Endothelial cell of umbilical vein (primary cell): ENCODE results near the gene MCOLN3. TPM values are rescaled to one million over a fixed set of nuclear protein-coding genes. Genes with fewer than 3 reads are reported as not detected.

Experiments
- BruUV-seq: library from RNA; stranded (reverse); fragments of 400-500 nt; replicated peaks from 2 replicates; lab custom pipeline; 2021; lab: Mats Ljungman, UMichigan
- CTCF ChIA-PET: fragments of 300-600, 350-600 bp; sonication (Branson Sonifier 250); formaldehyde crosslinking; loops from one replicate; lab custom pipeline; 2021; ENCODE audit warnings: antibody characterized with exemption, inconsistent platforms; lab: Charles Lee
- POLR2A ChIA-PET: fragments of 300-600, 350-600 bp; sonication (Branson Sonifier 250); formaldehyde crosslinking; loops from one replicate; lab custom pipeline; 2021; ENCODE audit warnings: antibody characterized with exemption, inconsistent platforms; lab: Charles Lee
- DNase-seq: peaks from one replicate; pipeline ENCODE4 v3.0.0-alpha.2; 2011; ENCODE audit warnings: low read depth, low spot score
- FAIRE-seq: peaks from 2 replicates; lab custom pipeline; 2011; peaks lifted over from hg19 to GRCh38; lab: Jason Lieb, UNC
- H2AFZ ChIP-seq: 2 replicates; pipeline ENCODE4 v1.6.0; 2012; ENCODE audit warnings: low read depth, low read length, control low read depth, inconsistent platforms
- H3K27ac ChIP-seq: 2 replicates; pipeline ENCODE4 v1.5.1; 2011; ENCODE audit warnings: low read depth, mild to moderate bottlenecking, control low read depth, low read length, moderate library complexity; ENCODE audit not compliant: insufficient read depth
- H3K27me3 ChIP-seq, 2 experiments: 2 replicates each; pipeline versions ENCODE4 v1.6.0 to v1.6.1; 2011; ENCODE audit warnings: low read length in 2 of 2, mixed read lengths in 1 of 2; ENCODE audit not compliant: control insufficient read depth in 2 of 2, insufficient read depth in 2 of 2
- H3K36me3 ChIP-seq, 2 experiments: 2 replicates in 1 of 2; 3 replicates in 1 of 2; pipeline ENCODE4 v1.5.1; 2011; ENCODE audit warnings: low read length in 2 of 2, mild to moderate bottlenecking in 1 of 2, moderate library complexity in 1 of 2; ENCODE audit not compliant: control insufficient read depth in 2 of 2, insufficient read depth in 2 of 2; ENCODE audit errors: extremely low read depth in 1 of 2
- H3K4me1 ChIP-seq: 3 replicates; pipeline ENCODE4 v1.5.1; 2011; ENCODE audit warnings: mild to moderate bottlenecking, low read length; ENCODE audit not compliant: control insufficient read depth, insufficient read depth; ENCODE audit errors: extremely low read depth
- H3K4me2 ChIP-seq: 2 replicates; pipeline ENCODE4 v1.6.1; 2011; ENCODE audit warnings: low read length, control low read depth, mixed read lengths; ENCODE audit not compliant: insufficient read depth
- H3K4me3 ChIP-seq, 3 experiments: fragments of 200-600 bp in 1 of 3; sonication (generic), shearing (Covaris generic) in 1 of 3; replicated peaks in 1 of 3; 2 replicates each; pipeline ENCODE4 v1.5.1; 2011 to 2016; ENCODE audit warnings: control low read depth in 3 of 3, low read length in 3 of 3, mild to moderate bottlenecking in 2 of 3, inconsistent platforms in 1 of 3, low read depth in 1 of 3, moderate library complexity in 1 of 3; ENCODE audit not compliant: insufficient read depth in 1 of 3
- H3K79me2 ChIP-seq: 2 replicates; pipeline ENCODE4 v1.6.0; 2012; ENCODE audit warnings: low read length, inconsistent platforms; ENCODE audit not compliant: control insufficient read depth, insufficient read depth
- H3K9ac ChIP-seq: replicated peaks from 2 replicates; pipeline ENCODE3; 2011; ENCODE audit warnings: low read length, control low read depth; ENCODE audit not compliant: insufficient read depth; ENCODE audit errors: extremely low read depth
- H3K9me1 ChIP-seq: replicated peaks from 3 replicates; pipeline ENCODE4 v1.6.0; 2011; ENCODE audit warnings: mild to moderate bottlenecking, low read length; ENCODE audit not compliant: control insufficient read depth, insufficient read depth; ENCODE audit errors: extremely low read depth
- H3K9me3 ChIP-seq: replicated peaks from 2 replicates; pipeline ENCODE4 v1.5.1; 2012; ENCODE audit warnings: low read length, inconsistent platforms; ENCODE audit not compliant: control insufficient read depth, insufficient read depth
- H4K20me1 ChIP-seq: replicated peaks from 2 replicates; pipeline ENCODE3; 2011; ENCODE audit warnings: mild to moderate bottlenecking, low read length; ENCODE audit not compliant: control insufficient read depth, insufficient read depth; ENCODE audit errors: extremely low read depth
- EZH2 ChIP-seq: IDR thresholded peaks from 2 replicates; pipeline ENCODE4 v1.6.1; 2012; ENCODE audit warnings: borderline replicate concordance, low read depth, mild to moderate bottlenecking, moderate library complexity, low read length, inconsistent platforms; ENCODE audit not compliant: severe bottlenecking
- FOS ChIP-seq: IDR thresholded peaks from 2 replicates; pipeline ENCODE4 v1.6.1; 2011; ENCODE audit warnings: mild to moderate bottlenecking, low read length, moderate library complexity, borderline replicate concordance; ENCODE audit not compliant: insufficient read depth
- GATA2 ChIP-seq: IDR thresholded peaks from 2 replicates; pipeline ENCODE4 v1.7.0; 2011; ENCODE audit warnings: low read depth, mild to moderate bottlenecking, moderate library complexity, mixed read lengths, low read length; ENCODE audit not compliant: insufficient read length, insufficient read depth
- JUN ChIP-seq: IDR thresholded peaks from 2 replicates; pipeline ENCODE4 v1.6.1; 2011; ENCODE audit warnings: borderline replicate concordance, low read depth; ENCODE audit not compliant: insufficient read length, insufficient read depth
- MYC ChIP-seq: IDR thresholded peaks from one replicate; pipeline ENCODE4 v1.6.1; 2011; ENCODE audit warnings: mild to moderate bottlenecking, low read depth, low read length
- POLR2A ChIP-seq: IDR thresholded peaks from 2 replicates; pipeline ENCODE4 v1.6.1; 2012; ENCODE audit warnings: low read depth, mild to moderate bottlenecking, control low read depth, low read length
- POLR2AphosphoS5 ChIP-seq: IDR thresholded peaks from 2 replicates; pipeline ENCODE4 v1.6.1; 2012; ENCODE audit warnings: low read depth, mild to moderate bottlenecking, control low read depth, low read length, moderate library complexity; ENCODE audit not compliant: insufficient read depth
- dilution Hi-C: fragments of 300-500 bp; cut with MboI; formaldehyde crosslinking; loops from one replicate; pipeline ENCODE4 v1.15.0; 2019; ENCODE audit warnings: low sequenced_read_pairs; ENCODE audit not compliant: extremely low pct_ligation_motif_present
- intact Hi-C: fragments of 100-400 bp; cut with micrococcal nuclease; formaldehyde crosslinking; loops from one replicate; pipeline ENCODE4 v1.10.0; 2022
- polyA plus RNA-seq, 4 experiments: library from polyadenylated mRNA; depleted of rRNA in 3 of 4; stranded (reverse) in 3 of 4; unstranded in 1 of 4; fragments of >200 nt; gene quantifications; 2 replicates each; pipeline versions ENCODE4 v1.2.1 to v1.2.3, GENCODE V29; 2011 to 2012; ENCODE audit warnings: missing spikeins in 1 of 4
- total RNA-seq: library from RNA; stranded (reverse); gene quantifications from 2 replicates; pipeline ENCODE4 v1.2.3, GENCODE V29; 2021
- TF ChIP-seq, protein P1 (sequence below): IDR thresholded peaks from 2 replicates; pipeline ENCODE4 v1.6.1; 2011; ENCODE audit not compliant: insufficient read depth, insufficient read length
- TF ChIP-seq, protein P2 (sequence below), 2 donors: IDR thresholded peaks; 1 replicate in 1 of 2; 2 replicates in 1 of 2; pipeline ENCODE4 v1.5.1; 2011; ENCODE audit warnings: low read length in 2 of 2, mild to moderate bottlenecking in 2 of 2, moderate library complexity in 2 of 2, control low read depth in 1 of 2, inconsistent platforms in 1 of 2, low read depth in 1 of 2; ENCODE audit not compliant: insufficient read depth in 1 of 2; ENCODE audit errors: extremely low read depth in 1 of 2

MCOLN3 gene
- total and polyA plus RNA-seq, 2 donors (not counting 3 experiments of a cell fraction or from before 2014, with no cell fraction given) = 0.06 TPM; not detected in 1

DNA sequence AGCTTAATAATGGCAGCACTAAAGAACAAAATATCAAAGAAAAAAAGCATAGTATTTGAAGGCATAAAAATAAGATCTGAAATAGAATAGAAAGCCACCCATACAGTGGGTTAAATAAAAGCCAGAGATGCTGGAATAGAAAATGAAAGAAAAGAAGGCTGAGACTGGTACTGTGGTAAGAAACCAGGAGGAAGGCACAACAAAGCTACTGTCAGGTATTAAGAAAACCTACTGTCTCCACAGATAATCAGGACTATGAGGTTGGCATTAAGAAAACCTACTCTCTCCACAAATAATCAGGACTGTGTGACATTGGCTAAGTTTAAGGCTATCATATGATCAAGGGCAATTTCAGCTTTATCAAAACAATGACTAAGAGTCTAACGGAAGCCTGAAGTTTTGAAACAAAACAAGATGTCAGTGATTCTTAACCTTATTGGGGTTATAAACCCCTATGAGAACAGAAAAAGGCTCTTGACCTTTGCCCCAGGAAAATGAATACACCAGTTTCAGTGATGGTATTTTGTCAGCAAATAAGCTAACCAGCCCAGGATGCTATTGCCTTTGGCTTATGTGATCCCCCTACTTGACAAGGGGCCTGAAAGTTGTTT is 75.8 kb downstream of the MCOLN3 start:
- Histone ChIP-seq H3K9me1 (no peaks in the 10 kb centered on the region), H3K4me3 (no peak overlapping the region), H3K79me2 (no peaks in the 10 kb centered on the region), H3K9ac (no peak overlapping the region), H3K27ac (no peak overlapping the region), H2AFZ (no peak overlapping the region), H3K4me1 (no peaks in the 10 kb centered on the region), H3K36me3 (no peaks in the 10 kb centered on the region), H4K20me1 (no peaks in the 10 kb centered on the region), H3K27me3 (peaks cover 13 to 20% of the 10 kb centered on the region in 2 experiments), H3K9me3 (no peaks in the 10 kb centered on the region), H3K4me2 (no peak overlapping the region)
- TF ChIP-seq, protein P1, sequence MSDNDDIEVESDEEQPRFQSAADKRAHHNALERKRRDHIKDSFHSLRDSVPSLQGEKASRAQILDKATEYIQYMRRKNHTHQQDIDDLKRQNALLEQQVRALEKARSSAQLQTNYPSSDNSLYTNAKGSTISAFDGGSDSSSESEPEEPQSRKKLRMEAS = no peak
- TF ChIP-seq JUN (peak; percentile 38), POLR2AphosphoS5 (peak; percentile 47), EZH2 (no peak), FOS (peak; percentile 25), POLR2A (no peak), GATA2 (peak; percentile 67), MYC (no peak)
- TF ChIP-seq, protein P2, sequence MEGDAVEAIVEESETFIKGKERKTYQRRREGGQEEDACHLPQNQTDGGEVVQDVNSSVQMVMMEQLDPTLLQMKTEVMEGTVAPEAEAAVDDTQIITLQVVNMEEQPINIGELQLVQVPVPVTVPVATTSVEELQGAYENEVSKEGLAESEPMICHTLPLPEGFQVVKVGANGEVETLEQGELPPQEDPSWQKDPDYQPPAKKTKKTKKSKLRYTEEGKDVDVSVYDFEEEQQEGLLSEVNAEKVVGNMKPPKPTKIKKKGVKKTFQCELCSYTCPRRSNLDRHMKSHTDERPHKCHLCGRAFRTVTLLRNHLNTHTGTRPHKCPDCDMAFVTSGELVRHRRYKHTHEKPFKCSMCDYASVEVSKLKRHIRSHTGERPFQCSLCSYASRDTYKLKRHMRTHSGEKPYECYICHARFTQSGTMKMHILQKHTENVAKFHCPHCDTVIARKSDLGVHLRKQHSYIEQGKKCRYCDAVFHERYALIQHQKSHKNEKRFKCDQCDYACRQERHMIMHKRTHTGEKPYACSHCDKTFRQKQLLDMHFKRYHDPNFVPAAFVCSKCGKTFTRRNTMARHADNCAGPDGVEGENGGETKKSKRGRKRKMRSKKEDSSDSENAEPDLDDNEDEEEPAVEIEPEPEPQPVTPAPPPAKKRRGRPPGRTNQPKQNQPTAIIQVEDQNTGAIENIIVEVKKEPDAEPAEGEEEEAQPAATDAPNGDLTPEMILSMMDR (IDR thresholded peaks at IDR 0.05; ENCODE audit: extremely low read depth in 1 of 2, insufficient read depth in 1 of 2, low read depth in 1 of 2, low read length in 2 of 2) = no peak
- no TSS peak for BruUV-seq
- intact Hi-C loops (no loop called here), dilution Hi-C loops (no loop called here)
- DNase-seq (peak; percentile 36), FAIRE-seq (no peak)
- CTCF ChIA-PET = interaction anchor here (0.7 to 1.8 kb wide), 3 partner anchors 11 to 28 kb away, joined by 3 to 15 read pairs (median 3); no protein-coding TSS in a partner anchor
- POLR2A ChIA-PET = no interaction called here
